Endodermal cell (in vitro differentiated cells): Measurements from ENCODE around the gene ZMYM1. TPM values are rescaled to one million over a fixed set of nuclear protein-coding genes. Genes with fewer than 3 reads are reported as not detected.

Experiments used
- DNase-seq: peaks from one replicate; pipeline ENCODE4 v3.0.0-alpha.2; 2017
- H3K27ac ChIP-seq: 2 replicates; pipeline ENCODE4 v1.5.1; 2013; ENCODE audit warnings: mild to moderate bottlenecking, low read depth, low read length, moderate library complexity
- H3K27me3 ChIP-seq: 2 replicates; pipeline ENCODE4 v1.6.1; 2013; ENCODE audit warnings: mild to moderate bottlenecking, low read length, moderate library complexity; ENCODE audit not compliant: insufficient read depth, control insufficient read depth, poor library complexity, severe bottlenecking
- H3K36me3 ChIP-seq: 2 replicates; pipeline ENCODE4 v1.7.0; 2013; ENCODE audit warnings: mild to moderate bottlenecking, low read length, moderate library complexity; ENCODE audit not compliant: control insufficient read depth, insufficient read depth
- H3K4me1 ChIP-seq: one replicate; pipeline ENCODE4 v1.7.0; 2013; ENCODE audit warnings: low read length; ENCODE audit not compliant: control insufficient read depth, insufficient read depth
- H3K4me3 ChIP-seq: 2 replicates; pipeline ENCODE4 v1.5.1; 2013; ENCODE audit warnings: mild to moderate bottlenecking, low read length, moderate library complexity
- H3K9ac ChIP-seq: 2 replicates; pipeline ENCODE4 v1.6.1; 2013; ENCODE audit warnings: mild to moderate bottlenecking, low read length, moderate library complexity; ENCODE audit not compliant: poor library complexity, severe bottlenecking; ENCODE audit errors: extremely low read depth
- H3K9me3 ChIP-seq: 2 replicates; pipeline ENCODE4 v1.6.1; 2013; ENCODE audit warnings: mild to moderate bottlenecking, low read length, moderate library complexity; ENCODE audit not compliant: control insufficient read depth
- H3K27ac Mint-ChIP-seq: 2 replicates; pipeline ENCODE4 v1.8.0; 2020; ENCODE audit warnings: mixed read lengths
- H3K27me3 Mint-ChIP-seq: 2 replicates; pipeline ENCODE4 v1.8.0; 2021; ENCODE audit warnings: mild to moderate bottlenecking, mixed read lengths; ENCODE audit not compliant: insufficient read depth
- H3K36me3 Mint-ChIP-seq: 2 replicates; pipeline ENCODE4 v1.8.0; 2020; ENCODE audit warnings: low read depth, mixed read lengths
- H3K4me1 Mint-ChIP-seq: 2 replicates; pipeline ENCODE4 v1.8.0; 2020; ENCODE audit warnings: mixed read lengths
- H3K4me3 Mint-ChIP-seq: 2 replicates; pipeline ENCODE4 v1.8.0; 2020; ENCODE audit warnings: mild to moderate bottlenecking, moderate library complexity, mixed read lengths
- H3K9me3 Mint-ChIP-seq: 2 replicates; pipeline ENCODE4 v1.8.0; 2020; ENCODE audit warnings: mild to moderate bottlenecking, mixed read lengths
- WGBS, 2 experiments: methylation state at CpG; one replicate each; pipeline versions ENCODE4 v1.1.5 to v1.1.7; 2013; ENCODE audit warnings: missing lambda C conversion rate in 2 of 2, mixed read lengths in 1 of 2; ENCODE audit not compliant: insufficient coverage in 1 of 2, insufficient read length in 1 of 2; 5-methylcytosine and 5-hydroxymethylcytosine counted together
- total RNA-seq, 2 donors: library from RNA; stranded (reverse); fragmentation: NEBNext Ultra II Directional in 1 of 2; extraction: Animal tissue kit (Norgen Biotek cat#: 25700) in 1 of 2; gene quantifications; 2 replicates in 1 of 2; 3 replicates in 1 of 2; pipeline ENCODE4 v1.2.1, GENCODE V29; 2021
- TF ChIP-seq, protein P1 (sequence below): fragments of 200-600 bp; sonication (generic); conservative IDR thresholded peaks from 2 replicates; pipeline ENCODE4 v1.5.0; 2021; ENCODE audit warnings: antibody characterized with exemption, mild to moderate bottlenecking

Gene ZMYM1
- total RNA-seq, 2 donors from 2014 or later = 43.1 to 58.5 TPM

GRCh38 chr1:35080171-35080854 is 1.1 kb downstream of the ZMYM1 start:
- 90 to 93% methylated on average over 12 to 13 of the region's 13 CpGs for WGBS, 2 experiments
- peaks cover 21% of the 10 kb centered on the region for H3K36me3 Mint-ChIP-seq
- no peaks in the 10 kb centered on the region for H3K4me1 ChIP-seq
- H3K9me3 Mint-ChIP-seq = no peaks in the 10 kb centered on the region
- H3K4me3 ChIP-seq = peak overlapping the region; percentile 86
- no peak overlapping the region for H3K27ac ChIP-seq
- peak overlapping the region; percentile 96 for H3K27ac Mint-ChIP-seq
- no peak for DNase-seq
- TF ChIP-seq, protein P1, sequence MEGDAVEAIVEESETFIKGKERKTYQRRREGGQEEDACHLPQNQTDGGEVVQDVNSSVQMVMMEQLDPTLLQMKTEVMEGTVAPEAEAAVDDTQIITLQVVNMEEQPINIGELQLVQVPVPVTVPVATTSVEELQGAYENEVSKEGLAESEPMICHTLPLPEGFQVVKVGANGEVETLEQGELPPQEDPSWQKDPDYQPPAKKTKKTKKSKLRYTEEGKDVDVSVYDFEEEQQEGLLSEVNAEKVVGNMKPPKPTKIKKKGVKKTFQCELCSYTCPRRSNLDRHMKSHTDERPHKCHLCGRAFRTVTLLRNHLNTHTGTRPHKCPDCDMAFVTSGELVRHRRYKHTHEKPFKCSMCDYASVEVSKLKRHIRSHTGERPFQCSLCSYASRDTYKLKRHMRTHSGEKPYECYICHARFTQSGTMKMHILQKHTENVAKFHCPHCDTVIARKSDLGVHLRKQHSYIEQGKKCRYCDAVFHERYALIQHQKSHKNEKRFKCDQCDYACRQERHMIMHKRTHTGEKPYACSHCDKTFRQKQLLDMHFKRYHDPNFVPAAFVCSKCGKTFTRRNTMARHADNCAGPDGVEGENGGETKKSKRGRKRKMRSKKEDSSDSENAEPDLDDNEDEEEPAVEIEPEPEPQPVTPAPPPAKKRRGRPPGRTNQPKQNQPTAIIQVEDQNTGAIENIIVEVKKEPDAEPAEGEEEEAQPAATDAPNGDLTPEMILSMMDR = no peak
- no peaks in the 10 kb centered on the region for H3K27me3 ChIP-seq
- peak overlapping the region; percentile 99 for H3K4me3 Mint-ChIP-seq
- peak overlapping the region; percentile 70 for H3K9ac ChIP-seq
- H3K4me1 Mint-ChIP-seq = peaks cover 13% of the 10 kb centered on the region
- H3K9me3 ChIP-seq = no peaks in the 10 kb centered on the region
- H3K36me3 ChIP-seq = peaks cover 30% of the 10 kb centered on the region
- no peaks in the 10 kb centered on the region for H3K27me3 Mint-ChIP-seq

- peaks cover 42% of the 10 kb centered on the region for H3K36me3 ChIP-seq
- Mint-ChIP-seq H3K27me3 (no peaks in the 10 kb centered on the region), H3K4me1 (peaks cover 3% of the 10 kb centered on the region), H3K4me3 (no peak overlapping the region), H3K36me3 (peaks cover 27% of the 10 kb centered on the region), H3K9me3 (no peaks in the 10 kb centered on the region), H3K27ac (no peak overlapping the region)
- TF ChIP-seq, protein P1 = no peak
- H3K4me1 ChIP-seq = no peaks in the 10 kb centered on the region
- no peak overlapping the region for H3K27ac ChIP-seq
- H3K27me3 ChIP-seq = no peaks in the 10 kb centered on the region
- no peak overlapping the region for H3K4me3 ChIP-seq
- H3K9me3 ChIP-seq = no peaks in the 10 kb centered on the region
- DNase-seq = no peak
- H3K9ac ChIP-seq = no peak overlapping the region
These were observed 6.2 kb downstream of the ZMYM1 start for GRCh38 chr1:35085421-35085820.

- Mint-ChIP-seq H3K27me3 (no peaks in the 10 kb centered on the region), H3K4me1 (no peaks in the 10 kb centered on the region), H3K4me3 (no peak overlapping the region), H3K27ac (no peak overlapping the region), H3K36me3 (peaks cover 68% of the 10 kb centered on the region), H3K9me3 (no peaks in the 10 kb centered on the region)
- Histone ChIP-seq H3K36me3 (peaks cover 84% of the 10 kb centered on the region), H3K9ac (no peak overlapping the region), H3K9me3 (no peaks in the 10 kb centered on the region), H3K27me3 (no peaks in the 10 kb centered on the region), H3K4me3 (no peak overlapping the region), H3K27ac (no peak overlapping the region), H3K4me1 (no peaks in the 10 kb centered on the region)
- WGBS, 2 experiments = 0% methylated on average over 1 of the region's 1 CpG
- DNase-seq = no peak
- TF ChIP-seq, protein P1 = no peak
These were observed 18.0 kb downstream of the ZMYM1 start for GRCh38 chr1:35097224-35097623.
